ENCODE results near the gene ZNF582. TPM values are rescaled to one million over a fixed set of nuclear protein-coding genes. Genes with fewer than 3 reads are reported as not detected.

Gene ZNF582
- total RNA-seq (2021) (1.8 and 3.4 TPM in 2 replicates), Bru-seq, nascent RNA (percentile 57 among the genes with signal in this experiment), BruChase-seq, experiment 1, labeled RNA remaining after a 2-hour chase (percentile 50 among the genes with signal in this experiment), BruChase-seq, experiment 2, labeled RNA remaining after a 6-hour chase (percentile 46 among the genes with signal in this experiment)
- long read RNA-seq, partial matches to known transcripts: 0 of 5 reads
- long read RNA-seq, other reads (novel, unspliced or antisense): 2 of 5 reads

DNA sequence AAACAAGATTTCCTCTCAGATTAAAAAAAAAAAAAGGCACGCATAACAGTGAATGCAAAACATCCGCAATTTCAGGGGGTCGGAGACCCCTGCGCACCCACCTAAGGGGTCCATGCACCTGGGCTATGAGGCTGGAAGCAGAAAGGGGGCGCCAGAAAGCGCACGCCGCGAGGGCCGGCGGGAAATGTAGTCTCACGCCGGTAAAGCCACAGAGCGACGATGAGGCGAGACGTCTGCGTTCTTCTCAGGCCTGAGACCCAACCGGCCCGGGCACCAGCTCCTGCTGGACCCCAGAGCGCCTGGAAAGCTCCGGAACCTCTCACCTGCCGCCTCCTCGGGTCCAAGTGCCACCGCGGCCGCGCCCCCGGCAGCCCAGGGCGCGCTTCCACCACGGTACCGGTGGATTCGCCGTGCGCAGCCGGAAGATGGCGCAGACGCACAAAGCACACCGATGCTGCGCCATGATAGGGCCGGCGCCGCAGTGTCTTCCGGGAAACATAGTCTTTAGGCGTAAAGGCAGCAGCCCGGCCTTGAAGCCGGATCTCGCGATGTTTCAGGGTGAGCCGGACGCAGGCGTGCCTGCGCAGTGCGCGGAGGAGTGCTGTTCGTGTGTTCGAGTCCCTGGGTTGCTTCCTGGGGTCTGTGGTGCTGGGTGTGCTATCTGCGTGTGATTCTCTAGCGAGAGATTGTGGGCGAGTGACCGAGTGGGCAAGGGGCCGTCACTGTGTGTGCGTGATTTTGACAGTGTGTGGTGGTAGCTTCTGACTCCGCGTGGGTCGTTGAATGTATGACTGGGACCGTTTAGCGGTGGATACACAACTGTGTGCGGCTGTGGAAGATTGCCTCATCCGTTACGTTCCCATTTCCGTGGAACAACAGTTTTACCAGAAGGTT lies at the start of gene ZNF582:
ZNF582 (minus strand) TSS at position 416 of the 894 bp plus-strand sequence. CDS start 1,782 bp downstream, outside the sequence.
- Histone ChIP-seq H3K4me1 (replicated peaks; ENCODE audit: insufficient read depth) (0 out of 2 replicates have a peak, but pooled peaks cover 9% of the 10 kb centered on the region), H3K27me3 (ENCODE audit: insufficient read depth, low read depth) (no peaks in the 10 kb centered on the region), H3K79me2 (ENCODE audit: low read depth) (no peaks in the 10 kb centered on the region), H3K9me3 (ENCODE audit: insufficient read depth, low read depth) (peaks cover 21% of the 10 kb centered on the region), H3K36me3 (ENCODE audit: low read depth) (no peaks in the 10 kb centered on the region), H3K4me3 (peak within 1 kb of the TSS; percentile 70), H3F3A (ENCODE audit: insufficient read depth, low read depth) (peaks cover 3% of the 10 kb centered on the region; the same call in 1 of the 2 replicates), H4K20me1 (ENCODE audit: insufficient read depth) (no peaks in the 10 kb centered on the region), H3K27ac (peak within 1 kb of the TSS; percentile 50), H3K9me2 (ENCODE audit: insufficient read depth) (no peaks in the 10 kb centered on the region), H2AFZ (peak within 1 kb of the TSS; percentile 98), H3K4me2 (peak within 1 kb of the TSS; percentile 77)
- no peak for TF ChIP-seq EZH2 (IDR thresholded peaks at IDR 0.05; ENCODE audit: low read depth)
- peak; percentile 89 for TF ChIP-seq CTCF (conservative IDR thresholded peaks at IDR 0.05)
- TSS peak; percentile 80 for BruUV-seq (replicated peaks)
- intact Hi-C loops (cut with micrococcal nuclease; ENCODE audit: unreplicated experiment): loop anchor here (1.0 to 2.0 kb wide), 2 partner anchors 10 to 79 kb away; partner anchors contain the start of gene ZSCAN5A
- DNase-seq: peak; percentile 86 to 89
- POLR2A ChIA-PET (ENCODE audit: unreplicated experiment): interaction anchor here (0.7 kb wide), 1 partner anchor 443 kb away, joined by 5 read pairs; no protein-coding TSS in a partner anchor
- CTCF ChIA-PET: interaction anchor here (0.5 kb wide), 1 partner anchor 225 kb away, joined by 3 read pairs; no protein-coding TSS in a partner anchor

- DNase-seq: no peak
- Histone ChIP-seq H3K9me3 (ENCODE audit: insufficient read depth, low read depth) (peaks cover 32% of the 10 kb centered on the region), H3K27ac (no peak overlapping the region), H3K4me3 (no peak overlapping the region), H3K4me2 (no peak overlapping the region), H4K20me1 (ENCODE audit: insufficient read depth) (no peaks in the 10 kb centered on the region), H3K9me2 (ENCODE audit: insufficient read depth) (no peaks in the 10 kb centered on the region), H3K27me3 (ENCODE audit: insufficient read depth, low read depth) (no peaks in the 10 kb centered on the region), H3K36me3 (ENCODE audit: low read depth) (no peaks in the 10 kb centered on the region), H2AFZ (no peak overlapping the region), H3K79me2 (ENCODE audit: low read depth) (no peaks in the 10 kb centered on the region), H3K4me1 (replicated peaks; ENCODE audit: insufficient read depth) (no peaks in the 10 kb centered on the region), H3F3A (ENCODE audit: insufficient read depth, low read depth) (no peaks in the 10 kb centered on the region)
- ChIA-PET POLR2A (ENCODE audit: unreplicated experiment) (no interaction called here), CTCF (no interaction called here)
- no TSS peak for BruUV-seq (replicated peaks)
- intact Hi-C loops (cut with micrococcal nuclease; ENCODE audit: unreplicated experiment): no loop called here
- TF ChIP-seq EZH2 (IDR thresholded peaks at IDR 0.05; ENCODE audit: low read depth) (no peak), CTCF (conservative IDR thresholded peaks at IDR 0.05) (no peak)
Observed at GRCh38 chr19:56441206-56441792, 48.0 kb upstream of the ZNF582 start.

DNA sequence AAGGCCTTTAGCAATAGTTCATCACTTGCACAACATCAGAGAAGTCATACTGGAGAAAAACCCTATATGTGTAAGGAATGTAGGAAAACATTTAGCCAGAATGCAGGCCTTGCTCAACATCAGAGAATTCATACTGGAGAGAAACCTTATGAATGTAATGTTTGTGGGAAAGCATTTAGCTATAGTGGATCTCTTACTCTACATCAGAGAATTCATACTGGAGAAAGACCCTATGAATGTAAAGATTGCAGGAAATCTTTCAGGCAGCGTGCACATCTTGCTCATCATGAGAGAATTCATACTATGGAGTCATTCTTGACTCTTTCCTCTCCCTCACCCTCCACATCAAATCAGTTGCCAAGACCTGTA lies 30.6 kb upstream of the ZNF582 start:
- no peak for DNase-seq
- Histone ChIP-seq H3K27me3 (ENCODE audit: insufficient read depth, low read depth) (no peaks in the 10 kb centered on the region), H2AFZ (no peak overlapping the region), H4K20me1 (ENCODE audit: insufficient read depth) (no peaks in the 10 kb centered on the region), H3K79me2 (ENCODE audit: low read depth) (no peaks in the 10 kb centered on the region), H3F3A (ENCODE audit: insufficient read depth, low read depth) (peaks cover 14% of the 10 kb centered on the region; the same call in 1 of the 2 replicates), H3K27ac (no peak overlapping the region), H3K9me2 (ENCODE audit: insufficient read depth) (no peaks in the 10 kb centered on the region), H3K4me3 (no peak overlapping the region), H3K9me3 (ENCODE audit: insufficient read depth, low read depth) (peaks cover 86% of the 10 kb centered on the region), H3K36me3 (ENCODE audit: low read depth) (peaks cover 33% of the 10 kb centered on the region), H3K4me1 (replicated peaks; ENCODE audit: insufficient read depth) (no peaks in the 10 kb centered on the region), H3K4me2 (no peak overlapping the region)
- no TSS peak for BruUV-seq (replicated peaks)
- intact Hi-C loops (cut with micrococcal nuclease; ENCODE audit: unreplicated experiment): no loop called here
- ChIA-PET CTCF (no interaction called here), POLR2A (ENCODE audit: unreplicated experiment) (no interaction called here)
- TF ChIP-seq EZH2 (IDR thresholded peaks at IDR 0.05; ENCODE audit: low read depth): no peak
- no peak for TF ChIP-seq CTCF (conservative IDR thresholded peaks at IDR 0.05)
